OCI-LY1 (cell line): Measurements from ENCODE around the gene NR5A1.

Source experiments
- EZH2 ChIP-seq: fragments of 200-600 bp; sonication (generic), shearing (Covaris generic); IDR thresholded peaks from 2 replicates; pipeline ENCODE4 v1.8.0; 2017; ENCODE audit warnings: borderline replicate concordance, mixed run types, mild to moderate bottlenecking, antibody characterized with exemption, low read length, moderate library complexity, mixed read lengths
- TF ChIP-seq, protein P1 (sequence below): fragments of 200-600 bp; sonication (generic), shearing (Covaris generic); IDR thresholded peaks from 2 replicates; pipeline ENCODE4 v1.5.1; 2017; ENCODE audit warnings: mild to moderate bottlenecking, antibody characterized with exemption, low read length, moderate library complexity, mixed read lengths

DNA sequence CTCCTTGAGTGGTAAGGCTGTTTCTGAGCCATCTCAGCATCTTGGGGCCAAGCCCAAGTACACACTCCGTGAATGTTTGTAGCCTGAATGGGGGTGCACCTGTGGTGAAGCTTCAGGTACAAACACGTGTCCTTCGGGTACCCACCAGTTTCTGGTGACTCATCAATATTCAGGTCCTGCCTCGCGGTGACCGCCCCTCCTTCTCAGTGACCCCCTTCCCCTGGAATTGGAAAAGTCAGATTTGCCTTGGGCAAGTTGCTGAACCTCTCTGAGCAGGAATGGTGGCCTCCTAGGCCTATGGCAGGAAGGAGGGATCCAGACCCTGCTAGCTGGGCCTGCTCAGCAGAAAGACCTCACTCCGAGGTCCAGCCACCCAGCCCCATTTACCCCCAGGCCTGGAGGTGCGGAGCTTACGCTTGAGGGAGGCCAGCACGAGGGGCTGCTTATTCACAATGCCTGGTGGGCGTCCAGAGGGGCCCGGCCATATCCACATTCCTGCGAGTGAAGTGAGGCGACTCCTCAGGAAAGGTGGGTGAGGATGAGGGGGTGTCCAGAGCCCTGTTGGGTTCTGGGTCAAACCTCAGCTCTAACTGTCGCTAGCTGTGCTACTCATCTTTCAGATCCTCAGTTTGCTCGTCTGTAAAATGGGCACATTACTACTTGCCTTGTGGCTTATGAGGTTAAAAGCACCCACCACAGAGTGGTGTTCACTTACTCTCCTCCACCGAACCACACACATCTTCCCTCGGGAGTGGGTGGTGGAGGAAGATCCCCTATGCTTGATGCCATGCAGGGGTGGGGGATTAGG, 49.9 kb downstream of the NR5A1 start:
- TF ChIP-seq, protein P1, sequence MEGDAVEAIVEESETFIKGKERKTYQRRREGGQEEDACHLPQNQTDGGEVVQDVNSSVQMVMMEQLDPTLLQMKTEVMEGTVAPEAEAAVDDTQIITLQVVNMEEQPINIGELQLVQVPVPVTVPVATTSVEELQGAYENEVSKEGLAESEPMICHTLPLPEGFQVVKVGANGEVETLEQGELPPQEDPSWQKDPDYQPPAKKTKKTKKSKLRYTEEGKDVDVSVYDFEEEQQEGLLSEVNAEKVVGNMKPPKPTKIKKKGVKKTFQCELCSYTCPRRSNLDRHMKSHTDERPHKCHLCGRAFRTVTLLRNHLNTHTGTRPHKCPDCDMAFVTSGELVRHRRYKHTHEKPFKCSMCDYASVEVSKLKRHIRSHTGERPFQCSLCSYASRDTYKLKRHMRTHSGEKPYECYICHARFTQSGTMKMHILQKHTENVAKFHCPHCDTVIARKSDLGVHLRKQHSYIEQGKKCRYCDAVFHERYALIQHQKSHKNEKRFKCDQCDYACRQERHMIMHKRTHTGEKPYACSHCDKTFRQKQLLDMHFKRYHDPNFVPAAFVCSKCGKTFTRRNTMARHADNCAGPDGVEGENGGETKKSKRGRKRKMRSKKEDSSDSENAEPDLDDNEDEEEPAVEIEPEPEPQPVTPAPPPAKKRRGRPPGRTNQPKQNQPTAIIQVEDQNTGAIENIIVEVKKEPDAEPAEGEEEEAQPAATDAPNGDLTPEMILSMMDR = no peak
- no peak for TF ChIP-seq EZH2
